Measurements from ENCODE around the gene PIK3IP1. TPM values are rescaled to one million over a fixed set of nuclear protein-coding genes. Genes with fewer than 3 reads are reported as not detected.

Gene PIK3IP1
- total RNA-seq, 1 experiment from 2014 or later = 0.87 TPM

DNA sequence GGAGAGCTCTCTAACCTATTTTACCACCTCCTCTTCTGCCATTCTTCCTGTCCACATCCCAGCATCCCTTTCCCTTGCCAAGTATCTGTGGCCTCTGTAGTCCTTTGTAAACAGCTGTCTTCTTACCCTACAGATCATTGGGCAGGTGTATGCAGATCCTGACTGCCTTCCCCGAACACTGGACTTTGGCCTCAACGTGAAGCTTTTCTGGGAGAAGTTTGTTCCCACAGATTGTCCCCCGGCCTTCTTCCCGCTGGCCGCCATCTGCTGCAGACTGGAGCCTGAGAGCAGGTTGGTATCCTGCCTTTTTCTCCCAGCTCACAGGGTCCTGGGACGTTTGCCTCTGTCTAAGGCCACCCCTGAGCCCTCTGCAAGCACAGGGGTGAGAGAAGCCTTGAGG lies 17.3 kb downstream of the PIK3IP1 start:
- Histone ChIP-seq H3K4me1 (ENCODE audit: insufficient read depth, low read length) (peaks cover 6% of the 10 kb centered on the region; the same call in 1 of the 2 replicates), H3K18ac (ENCODE audit: insufficient read length, low read depth, low read length) (no peak overlapping the region), H2BK20ac (ENCODE audit: low read depth, low read length, poor library complexity, severe bottlenecking) (no peak overlapping the region), H3K14ac (ENCODE audit: insufficient read depth, low read length) (no peak overlapping the region), H3K79me1 (ENCODE audit: insufficient read depth, low read depth, low read length, poor library complexity, severe bottlenecking) (no peaks in the 10 kb centered on the region), H3K9me3 (ENCODE audit: control insufficient read depth, low read depth, low read length) (no peaks in the 10 kb centered on the region), H4K91ac (ENCODE audit: insufficient read length, low read depth, low read length) (no peak overlapping the region), H3K27ac (ENCODE audit: insufficient read length, low read depth, low read length) (no peak overlapping the region), H2BK12ac (ENCODE audit: insufficient read length, low read depth, low read length) (no peak overlapping the region), H3K4me2 (ENCODE audit: insufficient read depth, insufficient read length, low read length) (no peak overlapping the region), H3K23ac (ENCODE audit: insufficient read length, low read depth, low read length) (no peak overlapping the region), H3K27me3 (ENCODE audit: insufficient read depth, low read length) (no peaks in the 10 kb centered on the region), H3K56ac (ENCODE audit: insufficient read length, low read depth, low read length) (no peak overlapping the region), H3K23me2 (ENCODE audit: insufficient read length, low read depth, low read length, poor library complexity, severe bottlenecking) (no peaks in the 10 kb centered on the region), H2AK5ac (ENCODE audit: insufficient read length, low read length) (no peak overlapping the region), H3K9ac (ENCODE audit: extremely low read depth, insufficient read length, low read length) (no peak overlapping the region), H2AFZ (ENCODE audit: low read length) (no peak overlapping the region), H3K4ac (ENCODE audit: low read depth, low read length) (no peak overlapping the region), H2BK15ac (ENCODE audit: low read depth, low read length) (no peak overlapping the region), H4K8ac (replicated peaks; ENCODE audit: insufficient read length, low read depth, low read length) (no peak overlapping the region), H2BK120ac (ENCODE audit: low read depth, low read length, poor library complexity, severe bottlenecking) (no peak overlapping the region), H4K5ac (ENCODE audit: insufficient read length, low read depth, low read length) (no peak overlapping the region), H3T11ph (ENCODE audit: low read length) (no peak overlapping the region), H3K79me2 (ENCODE audit: insufficient read depth, low read length) (no peaks in the 10 kb centered on the region), H4K20me1 (ENCODE audit: control insufficient read depth, insufficient read depth, insufficient read length) (no peaks in the 10 kb centered on the region), H2BK5ac (ENCODE audit: insufficient read length, low read length) (no peak overlapping the region)
- no peaks in the 10 kb centered on the region for H3K9me3 Mint-ChIP-seq
- WGBS (ENCODE audit: extremely low coverage, insufficient read length, low lambda C conversion rate) = no CpG with 5 or more reads among the region's 6 CpGs
- H3K36me3 Mint-ChIP-seq (ENCODE audit: insufficient read depth in 1 of 3, low read depth in 3 of 3) = peaks cover 23 to 78% (median 63%) of the 10 kb centered on the region in 3 experiments
- peak overlapping the region in 1 of 3 experiments; percentile 46; a peak in 1 of 7 replicates for H3K27ac Mint-ChIP-seq
- TF ChIP-seq, protein P1, sequence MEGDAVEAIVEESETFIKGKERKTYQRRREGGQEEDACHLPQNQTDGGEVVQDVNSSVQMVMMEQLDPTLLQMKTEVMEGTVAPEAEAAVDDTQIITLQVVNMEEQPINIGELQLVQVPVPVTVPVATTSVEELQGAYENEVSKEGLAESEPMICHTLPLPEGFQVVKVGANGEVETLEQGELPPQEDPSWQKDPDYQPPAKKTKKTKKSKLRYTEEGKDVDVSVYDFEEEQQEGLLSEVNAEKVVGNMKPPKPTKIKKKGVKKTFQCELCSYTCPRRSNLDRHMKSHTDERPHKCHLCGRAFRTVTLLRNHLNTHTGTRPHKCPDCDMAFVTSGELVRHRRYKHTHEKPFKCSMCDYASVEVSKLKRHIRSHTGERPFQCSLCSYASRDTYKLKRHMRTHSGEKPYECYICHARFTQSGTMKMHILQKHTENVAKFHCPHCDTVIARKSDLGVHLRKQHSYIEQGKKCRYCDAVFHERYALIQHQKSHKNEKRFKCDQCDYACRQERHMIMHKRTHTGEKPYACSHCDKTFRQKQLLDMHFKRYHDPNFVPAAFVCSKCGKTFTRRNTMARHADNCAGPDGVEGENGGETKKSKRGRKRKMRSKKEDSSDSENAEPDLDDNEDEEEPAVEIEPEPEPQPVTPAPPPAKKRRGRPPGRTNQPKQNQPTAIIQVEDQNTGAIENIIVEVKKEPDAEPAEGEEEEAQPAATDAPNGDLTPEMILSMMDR (conservative IDR thresholded peaks at IDR 0.05) = no peak
- DNase-seq = no peak
- H3K27me3 Mint-ChIP-seq (ENCODE audit: low read depth) = no peaks in the 10 kb centered on the region
- H3K4me1 Mint-ChIP-seq = peaks cover 7% of the 10 kb centered on the region in 2 experiments
- H3K4me3 Mint-ChIP-seq = no peak overlapping the region
